ENCODE data around the gene NLRP3. TPM values are rescaled to one million over a fixed set of nuclear protein-coding genes. Genes with fewer than 3 reads are reported as not detected.

The NLRP3 gene
- total RNA-seq, 1 experiment from 2014 or later = not detected

- H3K4me3 ChIP-seq (replicated peaks in 1 of 2; ENCODE audit: low read depth in 1 of 2, low read length in 2 of 2) = no peak overlapping the region
- RAD21 ChIA-PET (ENCODE audit: low non-redundant PET in 1 of 2, low total read pairs in 2 of 2, uncharacterized antibody in 2 of 2, unreplicated experiment in 2 of 2) = no interaction called here
These were observed 66.8 kb downstream of the NLRP3 start for GRCh38 chr1:247482747-247483146.

More at GRCh38 chr1:247482747-247483146, 66.8 kb downstream of the NLRP3 start:
- Histone ChIP-seq H3K27me3 (ENCODE audit: insufficient read depth, low read length) (no peaks in the 10 kb centered on the region; the same call in 1 of the 2 replicates), H3K36me3 (ENCODE audit: control insufficient read depth in 1 of 2, insufficient read depth in 2 of 2, low read length in 2 of 2) (no peaks in the 10 kb centered on the region), H4K20me1 (ENCODE audit: insufficient read depth) (no peaks in the 10 kb centered on the region), H3K4me1 (ENCODE audit: control insufficient read depth in 1 of 2, insufficient read depth in 2 of 2, low read length in 2 of 2) (no peaks in the 10 kb centered on the region), H3K4me2 (ENCODE audit: low read length) (no peak overlapping the region), H2AFZ (ENCODE audit: low read depth, low read length, poor library complexity, severe bottlenecking) (no peak overlapping the region), H3K9ac (ENCODE audit: low read length) (no peak overlapping the region), H3K79me2 (ENCODE audit: insufficient read depth, low read length) (no peaks in the 10 kb centered on the region), H3K9me2 (ENCODE audit: insufficient read depth) (no peaks in the 10 kb centered on the region), H3K9me3 (ENCODE audit: control insufficient read depth in 1 of 2, insufficient read depth in 1 of 2, low read depth in 1 of 2, low read length in 2 of 2) (no peaks in the 10 kb centered on the region), H3K27ac (ENCODE audit: low read depth, low read length) (no peak overlapping the region)
- no TSS peak for BruUV-seq (replicated peaks)
- TF ChIP-seq CTCF (IDR thresholded peaks at IDR 0.05 in 2 of 3, conservative IDR thresholded peaks at IDR 0.05 in 1 of 3; ENCODE audit: borderline replicate concordance in 1 of 3, insufficient read depth in 1 of 3, low read depth in 2 of 3, low read length in 2 of 3) (no peak), ZFX (IDR thresholded peaks at IDR 0.05) (no peak), CBX3 (IDR thresholded peaks at IDR 0.05; ENCODE audit: low read depth) (no peak), CEBPB (IDR thresholded peaks at IDR 0.05; ENCODE audit: low read depth) (no peak), TCF7L2 (IDR thresholded peaks at IDR 0.05; ENCODE audit: borderline replicate concordance, extremely low read depth, insufficient read depth, insufficient read length) (no peak), RAD21 (IDR thresholded peaks at IDR 0.05; ENCODE audit: low read depth) (no peak), POLR2AphosphoS5 (IDR thresholded peaks at IDR 0.05; ENCODE audit: low read depth, low read length) (no peak), JUND (IDR thresholded peaks at IDR 0.05) (no peak), EZH2 (IDR thresholded peaks at IDR 0.05) (no peak)
- intact Hi-C loops (cut with micrococcal nuclease) = no loop called here
- ATAC-seq = no peak
- no peak for DNase-seq (ENCODE audit: low read depth, low spot score)
- ChIA-PET CTCF (no interaction called here), POLR2A (no interaction called here)

All from HCT116 (cell line).